Activated naive CD8-positive, alpha-beta T cell (primary cell): Measurements from ENCODE around the gene TESK1.
"Not testable (repeated sequence)": the region's sequence is repeated elsewhere in the genome, so short reads cannot be mapped to it uniquely, and the experiment has no call there.

Experiments used
- H3K27ac Mint-ChIP-seq: one replicate; pipeline ENCODE4 v1.8.0; 2021; ENCODE audit warnings: mixed read lengths
- H3K27me3 Mint-ChIP-seq: one replicate; pipeline ENCODE4 v1.8.0; 2021; ENCODE audit warnings: mixed read lengths
- H3K36me3 Mint-ChIP-seq: one replicate; pipeline ENCODE4 v1.8.0; 2021; ENCODE audit warnings: mixed read lengths
- H3K4me1 Mint-ChIP-seq: one replicate; pipeline ENCODE4 v1.8.0; 2021; ENCODE audit warnings: low read depth, mixed read lengths
- H3K4me3 Mint-ChIP-seq: one replicate; pipeline ENCODE4 v1.8.0; 2021; ENCODE audit warnings: mild to moderate bottlenecking, mixed read lengths
- H3K9me3 Mint-ChIP-seq: one replicate; pipeline ENCODE4 v1.8.0; 2021; ENCODE audit warnings: low read depth, mixed read lengths

TESK1 gene

DNA sequence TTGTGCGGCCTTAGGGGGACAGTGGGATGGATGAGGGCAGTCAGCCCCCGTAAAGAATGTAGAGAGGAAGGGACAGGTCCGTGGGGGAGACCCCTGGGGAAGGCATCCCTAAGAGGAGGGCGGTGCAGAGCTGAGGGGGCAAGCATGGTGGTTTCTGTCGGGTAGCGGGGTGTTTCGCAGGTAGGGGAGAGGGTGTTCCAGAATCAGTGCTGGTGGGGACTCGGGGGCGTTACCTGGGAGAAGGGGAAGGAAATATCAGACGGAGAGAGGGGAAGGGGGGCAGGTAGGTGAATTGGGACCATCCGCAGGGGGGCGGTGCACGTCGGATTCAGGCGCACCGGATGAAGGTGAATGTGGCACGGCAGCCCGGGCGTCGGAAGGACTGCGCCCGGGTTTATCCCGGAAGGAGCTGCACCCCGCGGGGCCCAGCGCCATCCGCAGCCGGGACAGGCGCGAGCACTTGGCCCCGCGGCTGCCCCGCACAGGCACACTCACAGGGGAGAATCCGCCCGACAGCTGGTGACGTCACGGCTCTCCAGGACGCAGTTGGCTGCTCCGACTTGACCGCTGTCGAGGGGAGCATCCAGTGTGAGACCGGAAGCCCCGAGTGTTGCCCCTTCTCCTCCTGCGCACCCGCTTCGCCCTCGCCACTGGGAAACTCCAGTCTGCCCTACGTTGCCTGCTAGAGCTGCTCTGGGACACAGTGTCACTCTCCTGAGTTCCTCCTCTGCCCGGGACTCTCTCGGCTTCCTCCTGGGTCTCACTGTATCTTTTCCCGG, 11.8 kb downstream of the TESK1 start:
- H3K4me1 Mint-ChIP-seq = peaks cover 44% of the 10 kb centered on the region
- H3K27me3 Mint-ChIP-seq = no peaks in the 10 kb centered on the region
- H3K36me3 Mint-ChIP-seq = no peaks in the 10 kb centered on the region
- peak overlapping the region; percentile 86 for H3K27ac Mint-ChIP-seq
- no peaks in the 10 kb centered on the region for H3K9me3 Mint-ChIP-seq
- peak overlapping the region; percentile 81 for H3K4me3 Mint-ChIP-seq

DNA sequence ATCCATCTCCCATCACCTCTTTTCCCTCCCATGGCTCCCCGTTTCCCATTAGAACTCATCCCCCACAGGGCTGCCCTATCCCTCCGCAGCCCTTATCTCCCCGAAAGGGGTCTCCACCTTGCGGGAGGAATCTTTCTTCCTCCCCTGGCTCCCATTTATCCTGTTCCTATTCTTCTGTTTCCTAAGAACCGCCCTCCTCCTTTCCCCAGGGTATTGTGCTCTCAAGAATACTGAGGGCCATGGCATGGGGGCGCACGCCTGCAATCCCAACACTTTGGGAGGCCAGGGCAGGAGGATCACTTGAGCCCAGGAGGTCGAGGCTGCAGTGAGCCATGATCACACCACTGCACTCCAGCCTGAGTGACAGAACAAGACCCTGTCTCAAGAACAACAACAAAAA, 12.5 kb downstream of the TESK1 start:
- Mint-ChIP-seq H3K4me1 (peaks cover 44% of the 10 kb centered on the region), H3K36me3 (no peaks in the 10 kb centered on the region), H3K27me3 (no peaks in the 10 kb centered on the region), H3K4me3 (peak overlapping the region; percentile 81), H3K27ac (peak overlapping the region; percentile 86), H3K9me3 (no peaks in the 10 kb centered on the region)

DNA sequence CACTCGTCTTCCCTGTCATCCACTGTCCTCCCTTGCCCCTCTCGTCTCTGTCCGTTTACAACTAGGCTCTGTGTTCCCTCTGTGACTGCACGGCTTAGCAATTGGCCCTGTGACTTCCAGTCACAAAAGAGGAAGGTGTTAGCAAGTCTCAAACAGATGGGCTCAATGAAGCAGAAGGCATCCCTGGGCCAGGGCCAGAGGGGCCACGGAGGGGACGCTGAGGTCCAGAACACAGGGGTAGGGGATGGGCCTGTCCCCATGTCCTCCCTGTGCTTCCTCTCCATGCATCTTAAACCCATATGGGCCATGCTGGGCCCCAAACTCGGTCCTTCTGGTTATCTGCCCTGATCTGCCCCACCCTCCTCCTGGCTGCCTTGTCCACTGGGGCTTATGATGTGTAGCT, 13.3 kb downstream of the TESK1 start, which contains the start of gene CD72:
Gene CD72, minus strand, starts transcription at position 89 of the 403 bp plus-strand sequence. CDS start 110 bp downstream, outside the sequence.
- Mint-ChIP-seq H3K36me3 (no peaks in the 10 kb centered on the region), H3K27ac (peak within 1 kb of the TSS; percentile 88), H3K9me3 (no peaks in the 10 kb centered on the region), H3K4me1 (peaks cover 44% of the 10 kb centered on the region), H3K4me3 (peak within 1 kb of the TSS; percentile 81), H3K27me3 (no peaks in the 10 kb centered on the region)

DNA sequence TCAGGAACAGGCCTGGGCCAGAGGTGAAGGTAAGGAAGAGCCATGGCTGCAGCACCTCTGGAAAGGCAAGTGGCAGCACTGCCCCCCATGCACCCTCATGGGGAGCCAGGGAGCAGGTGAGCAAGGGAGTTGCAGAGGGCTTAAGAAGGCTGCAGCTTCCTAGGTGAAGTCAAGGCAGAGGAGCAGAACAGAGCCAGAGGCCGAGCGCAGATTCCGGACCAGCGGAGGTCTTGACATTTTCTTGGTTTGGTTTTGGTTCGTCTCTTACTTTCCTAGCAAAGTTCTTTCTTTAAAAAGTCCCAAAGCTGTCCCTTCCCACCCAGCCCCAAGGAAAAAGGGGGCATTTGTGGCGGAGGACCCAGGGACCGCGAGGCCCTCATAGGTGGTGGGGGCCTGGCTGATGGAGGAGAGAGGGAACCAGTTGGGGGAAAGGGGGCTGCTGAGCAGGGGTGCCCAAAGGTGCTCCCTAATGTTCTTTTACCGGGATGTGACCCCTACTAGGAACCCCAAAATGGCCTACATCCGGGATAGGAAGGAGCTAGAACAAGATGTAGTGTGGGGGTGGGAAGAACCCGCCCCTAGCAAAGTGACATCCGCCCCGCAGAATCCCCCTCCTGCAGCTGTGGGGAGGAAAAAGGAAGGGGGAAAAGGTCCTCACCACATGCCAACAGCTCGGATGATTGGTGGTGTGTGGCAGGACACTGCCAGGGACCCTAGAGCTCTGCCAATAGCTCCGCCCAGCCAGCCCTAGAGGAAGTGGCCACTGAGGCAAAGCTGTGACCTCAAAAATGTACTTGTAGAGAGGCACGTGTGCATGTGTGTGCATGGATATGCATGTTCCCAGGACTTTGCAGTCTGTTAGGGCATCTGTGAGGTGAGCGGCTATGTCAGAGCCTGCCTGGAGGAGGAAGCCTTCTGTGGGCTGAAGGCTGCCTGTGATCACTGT, 14.1 kb downstream of the TESK1 start:
- no peaks in the 10 kb centered on the region for H3K36me3 Mint-ChIP-seq
- H3K27ac Mint-ChIP-seq = peak overlapping the region; percentile 88
- peaks cover 44% of the 10 kb centered on the region for H3K4me1 Mint-ChIP-seq

DNA sequence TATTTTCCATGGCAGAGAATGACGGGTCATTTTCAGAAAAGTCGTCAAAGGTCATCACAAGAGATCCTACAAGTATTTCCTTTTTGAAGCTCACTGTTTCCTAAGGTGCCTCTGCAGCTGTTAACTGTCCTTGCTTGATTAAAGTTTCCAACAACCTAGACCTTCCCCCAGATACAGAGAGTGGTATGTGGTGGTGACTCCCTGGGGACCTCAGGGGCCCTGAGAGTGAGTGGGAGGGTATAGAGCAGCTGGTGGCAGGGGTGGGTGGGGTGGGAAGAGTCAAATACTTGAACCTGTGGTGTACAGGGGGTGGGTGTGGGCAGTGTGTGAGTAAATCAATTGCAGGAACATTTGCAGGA, 14.7 kb downstream of the TESK1 start:
- H3K4me1 Mint-ChIP-seq = peaks cover 44% of the 10 kb centered on the region
- H3K27ac Mint-ChIP-seq = peak overlapping the region; percentile 88
- H3K9me3 Mint-ChIP-seq = no peaks in the 10 kb centered on the region
- no peaks in the 10 kb centered on the region for H3K36me3 Mint-ChIP-seq
- H3K4me3 Mint-ChIP-seq = peak overlapping the region; percentile 69
- no peaks in the 10 kb centered on the region for H3K27me3 Mint-ChIP-seq

More for the DNA sequence above, 14.1 kb downstream of the TESK1 start:
- Mint-ChIP-seq H3K9me3 (no peaks in the 10 kb centered on the region), H3K4me3 (peak overlapping the region; percentile 69), H3K27me3 (no peaks in the 10 kb centered on the region)

DNA sequence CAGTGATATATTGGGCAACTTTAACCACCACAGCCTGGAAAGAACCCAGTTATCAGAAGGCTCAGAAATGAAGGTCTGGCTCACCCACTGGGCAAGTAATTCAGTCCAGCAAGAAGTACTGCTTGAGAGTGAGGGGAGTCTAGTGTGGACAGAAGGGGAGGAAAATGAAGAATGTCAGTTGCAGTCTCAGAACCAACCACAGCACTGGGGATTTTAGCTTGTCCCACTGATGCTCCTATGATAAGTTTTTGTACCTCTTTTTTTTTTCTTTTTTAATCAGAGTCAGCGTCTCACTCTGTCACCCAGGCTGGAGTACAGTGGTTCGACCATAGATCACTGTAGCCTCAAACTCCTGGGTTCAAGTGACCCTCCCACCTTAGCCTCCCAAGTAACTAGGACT, 22.5 kb downstream of the TESK1 start:
- H3K4me3 Mint-ChIP-seq = no peak overlapping the region
- H3K9me3 Mint-ChIP-seq = no peaks in the 10 kb centered on the region
- H3K4me1 Mint-ChIP-seq = peaks cover 6% of the 10 kb centered on the region
- no peak overlapping the region for H3K27ac Mint-ChIP-seq
- H3K36me3 Mint-ChIP-seq = no peaks in the 10 kb centered on the region
- no peaks in the 10 kb centered on the region for H3K27me3 Mint-ChIP-seq

DNA sequence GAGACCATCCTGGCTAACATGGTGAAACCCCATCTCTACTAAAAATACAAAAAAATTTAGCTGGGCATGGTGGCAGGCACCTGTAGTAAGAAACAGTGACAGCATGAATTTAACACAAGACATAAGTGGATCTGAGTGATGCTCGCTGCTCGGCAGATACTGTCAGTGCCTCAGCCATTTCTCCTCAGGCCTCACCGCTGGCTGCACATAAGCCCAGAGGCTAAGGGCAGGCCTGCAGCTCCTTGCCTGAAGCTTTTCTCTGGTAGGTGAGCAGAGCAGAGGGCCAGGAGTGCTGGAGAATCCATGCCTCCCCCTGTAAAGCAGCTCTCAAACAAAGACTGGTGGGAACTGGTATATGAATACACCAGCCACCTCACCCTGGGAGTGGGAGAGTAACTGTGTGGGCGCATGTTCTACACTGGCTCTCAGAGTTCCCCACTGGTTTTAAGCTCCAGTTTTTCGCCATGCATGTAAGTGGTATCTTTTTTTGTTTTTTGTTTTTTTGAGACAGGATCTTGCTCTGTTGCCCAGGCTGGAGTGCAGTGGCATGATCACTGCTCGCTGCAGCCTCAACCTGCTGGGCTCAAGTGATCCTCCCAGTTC, 23.4 kb downstream of the TESK1 start:
- H3K27me3 Mint-ChIP-seq = no peaks in the 10 kb centered on the region
- peaks cover 6% of the 10 kb centered on the region for H3K4me1 Mint-ChIP-seq
- no peak overlapping the region for H3K27ac Mint-ChIP-seq
- H3K9me3 Mint-ChIP-seq = no peaks in the 10 kb centered on the region
- no peaks in the 10 kb centered on the region for H3K36me3 Mint-ChIP-seq
- H3K4me3 Mint-ChIP-seq = no peak overlapping the region

DNA sequence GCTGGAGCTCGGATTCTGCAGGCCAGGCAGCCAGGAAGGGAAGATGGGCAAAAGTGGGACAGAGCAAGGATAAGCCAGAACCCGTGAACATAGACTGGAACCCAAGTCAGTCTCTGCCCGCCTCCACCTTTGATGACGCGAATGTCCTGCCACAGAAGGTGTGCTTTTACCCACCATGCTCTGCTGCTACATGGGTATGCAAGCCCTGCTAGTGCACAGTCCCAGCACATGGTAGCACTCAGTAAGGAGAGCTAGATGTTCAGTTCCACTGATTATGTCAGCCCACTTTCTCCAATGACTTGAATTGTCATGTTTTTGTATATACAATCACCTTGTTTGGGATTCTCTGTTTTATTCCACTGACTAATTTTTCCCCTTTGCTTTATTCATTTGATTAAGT, 24.5 kb downstream of the TESK1 start:
- H3K27ac Mint-ChIP-seq = no peak overlapping the region
- no peaks in the 10 kb centered on the region for H3K27me3 Mint-ChIP-seq
- peaks cover under 1% of the 10 kb centered on the region for H3K36me3 Mint-ChIP-seq
- no peaks in the 10 kb centered on the region for H3K9me3 Mint-ChIP-seq
- no peak overlapping the region for H3K4me3 Mint-ChIP-seq
- peaks cover 6% of the 10 kb centered on the region for H3K4me1 Mint-ChIP-seq

DNA sequence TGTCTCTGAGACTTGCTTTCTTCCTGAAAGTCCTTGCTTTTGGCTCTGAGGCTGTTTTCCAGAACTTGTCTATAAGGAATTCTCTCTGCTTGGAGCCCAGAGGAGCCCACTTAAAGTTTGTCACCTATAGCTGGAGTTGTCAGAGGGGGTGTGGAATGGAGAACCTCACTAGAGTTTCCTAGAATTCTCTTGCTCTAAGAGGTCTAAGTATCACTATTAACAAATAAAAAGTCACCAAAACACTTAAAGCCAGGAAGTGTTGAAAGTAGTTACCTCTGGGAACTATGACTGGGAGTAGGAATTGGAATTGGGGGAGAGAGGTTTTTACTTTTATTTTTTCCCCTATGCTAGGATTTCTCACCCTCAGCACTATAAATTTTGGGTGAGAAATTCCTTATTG, 30.7 kb downstream of the TESK1 start:
- H3K4me3 Mint-ChIP-seq = no peak overlapping the region
- peaks cover 7% of the 10 kb centered on the region for H3K36me3 Mint-ChIP-seq
- peaks cover 48% of the 10 kb centered on the region for H3K4me1 Mint-ChIP-seq
- peak overlapping the region; percentile 54 for H3K27ac Mint-ChIP-seq
- H3K9me3 Mint-ChIP-seq = no peaks in the 10 kb centered on the region
- no peaks in the 10 kb centered on the region for H3K27me3 Mint-ChIP-seq

DNA sequence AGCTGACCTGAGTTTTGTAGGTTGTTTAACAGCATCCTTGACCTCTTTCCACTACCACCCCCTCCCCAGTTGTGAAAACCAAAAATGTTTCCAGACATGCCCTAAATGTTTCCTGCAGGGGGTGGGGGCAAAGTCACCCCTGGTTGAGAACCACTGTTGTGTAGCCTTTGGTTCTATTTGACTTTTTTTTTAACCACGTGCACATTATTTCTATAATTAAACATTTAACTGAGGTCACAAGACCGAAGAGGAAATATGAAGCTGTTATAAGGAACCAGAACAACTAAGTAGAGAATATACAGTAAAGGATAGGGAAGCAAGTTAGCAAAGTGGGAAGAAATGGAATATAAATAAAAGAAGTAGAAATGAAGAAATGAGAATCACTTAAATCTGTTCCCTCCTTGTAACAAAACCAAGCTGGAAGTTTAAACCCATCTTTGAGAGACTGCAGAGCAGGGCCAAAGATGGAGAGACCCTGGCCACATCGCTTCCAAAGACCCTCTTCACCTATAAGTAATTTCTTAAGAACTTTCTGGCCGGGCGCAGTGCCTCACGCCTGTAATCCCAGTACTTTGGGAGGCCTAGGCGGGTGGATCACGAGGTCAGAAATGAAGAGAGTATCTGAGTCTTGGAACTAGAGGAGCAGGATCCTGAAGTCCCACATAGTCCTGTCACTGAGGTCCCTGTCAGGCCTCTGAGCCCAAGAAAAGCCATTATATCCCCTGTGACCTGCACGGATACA, 31.2 kb downstream of the TESK1 start:
- peaks cover 7% of the 10 kb centered on the region for H3K36me3 Mint-ChIP-seq
- no peaks in the 10 kb centered on the region for H3K27me3 Mint-ChIP-seq
- H3K27ac Mint-ChIP-seq = peak overlapping the region; percentile 43
- no peaks in the 10 kb centered on the region for H3K9me3 Mint-ChIP-seq
- H3K4me1 Mint-ChIP-seq = peaks cover 48% of the 10 kb centered on the region
- H3K4me3 Mint-ChIP-seq = no peak overlapping the region

DNA sequence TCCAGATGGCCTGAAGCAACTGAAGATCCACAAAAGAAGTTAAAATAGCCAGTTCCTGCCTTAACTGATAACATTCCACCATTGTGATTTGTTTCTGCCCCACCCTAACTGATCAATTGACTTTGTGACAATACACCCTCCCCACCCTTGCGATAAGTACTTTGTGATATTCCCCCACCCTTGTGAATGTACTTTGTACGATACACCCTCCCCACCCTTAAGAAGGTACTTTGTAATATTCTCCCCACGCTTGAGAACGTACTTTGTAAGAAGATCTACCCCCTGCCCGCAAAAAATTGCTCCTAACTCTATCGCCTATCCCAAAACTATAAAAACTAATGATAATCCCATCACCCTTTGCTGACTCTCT, 31.8 kb downstream of the TESK1 start:
- not testable (repeated sequence) for H3K36me3 Mint-ChIP-seq, H3K9me3 Mint-ChIP-seq, H3K27ac Mint-ChIP-seq, H3K27me3 Mint-ChIP-seq, H3K4me3 Mint-ChIP-seq
- H3K4me1 Mint-ChIP-seq = peaks cover 53% of the 10 kb centered on the region

DNA sequence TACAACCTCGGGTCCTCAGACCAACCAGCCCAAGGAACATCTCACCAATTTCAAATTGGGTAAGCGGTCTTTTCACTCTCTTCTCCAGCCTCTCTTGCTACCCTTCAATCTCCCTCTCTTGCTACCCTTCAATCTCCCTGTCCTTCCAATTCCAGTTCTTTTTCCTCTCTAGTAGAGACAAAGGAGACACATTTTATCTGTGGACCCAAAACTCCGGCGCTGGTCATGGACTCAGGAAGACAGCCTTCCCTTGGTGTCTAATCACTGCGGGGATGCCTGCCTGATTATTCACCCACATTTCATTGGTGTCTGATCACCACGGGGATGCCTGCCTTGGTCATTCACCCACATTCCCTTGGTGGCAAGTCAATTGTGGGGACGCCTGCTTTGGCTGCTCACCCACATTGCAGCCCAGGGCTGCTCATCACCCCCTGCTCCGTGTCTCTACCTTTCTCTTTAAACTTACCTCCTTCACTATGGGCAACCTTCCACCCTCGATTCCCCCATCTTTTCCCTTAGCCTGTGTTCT, 32.4 kb downstream of the TESK1 start:
- H3K4me1 Mint-ChIP-seq = peaks cover 54% of the 10 kb centered on the region

DNA sequence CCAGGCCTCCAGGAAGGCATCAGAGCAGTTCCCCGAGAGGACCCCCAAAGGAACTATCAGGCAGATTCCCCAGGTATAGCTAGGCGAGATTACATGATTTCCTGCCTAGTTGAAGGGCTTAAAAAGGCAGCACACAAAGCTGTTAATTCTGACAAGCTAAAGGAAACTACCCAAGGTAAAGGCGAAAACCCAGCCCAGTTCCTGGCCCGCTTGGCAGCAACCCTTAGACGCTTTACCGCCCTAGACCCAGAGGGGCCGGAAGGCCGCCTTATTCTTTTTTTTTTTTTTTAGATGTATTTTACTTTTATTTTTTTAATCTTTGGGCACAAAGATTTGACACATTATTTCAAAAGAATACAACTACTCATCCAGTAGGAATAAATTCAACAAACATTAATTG, 33.7 kb downstream of the TESK1 start:
- not testable (repeated sequence) for H3K27me3 Mint-ChIP-seq, H3K36me3 Mint-ChIP-seq, H3K9me3 Mint-ChIP-seq
- H3K27ac Mint-ChIP-seq = peak overlapping the region; percentile 88
- H3K4me1 Mint-ChIP-seq = peaks cover 58% of the 10 kb centered on the region
- H3K4me3 Mint-ChIP-seq = peak overlapping the region; percentile 23

More for the DNA sequence above, 32.4 kb downstream of the TESK1 start:
- peak overlapping the region; percentile 86 for H3K27ac Mint-ChIP-seq
- H3K4me3 Mint-ChIP-seq, H3K9me3 Mint-ChIP-seq, H3K27me3 Mint-ChIP-seq, H3K36me3 Mint-ChIP-seq: not testable (repeated sequence)

DNA sequence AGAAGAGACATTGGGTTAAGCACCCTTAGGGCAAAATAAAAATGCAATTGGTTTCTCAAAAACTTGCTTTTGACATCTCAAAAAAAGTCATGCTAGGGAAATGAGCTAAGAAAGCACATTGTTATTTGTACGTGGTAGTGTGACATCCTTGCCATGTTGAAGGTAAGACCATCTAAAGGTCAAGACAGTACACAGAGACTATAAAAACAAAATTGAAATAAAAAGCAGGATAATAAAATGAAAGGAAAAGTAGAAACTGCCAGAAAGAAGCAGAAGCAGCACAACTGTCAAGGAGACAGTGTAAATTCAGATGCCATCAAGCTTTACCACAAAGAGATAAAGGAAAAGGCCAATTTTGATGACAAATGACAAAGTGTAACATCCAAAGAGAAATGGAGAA, 34.2 kb downstream of the TESK1 start:
- H3K4me1 Mint-ChIP-seq = peaks cover 58% of the 10 kb centered on the region
- not testable (repeated sequence) for H3K36me3 Mint-ChIP-seq, H3K9me3 Mint-ChIP-seq, H3K27me3 Mint-ChIP-seq
- H3K27ac Mint-ChIP-seq = peak overlapping the region; percentile 88
- H3K4me3 Mint-ChIP-seq = peak overlapping the region; percentile 59
